Adipose tissue (tissue), 3 donors: Measurements from ENCODE around the gene ROBO2. TPM values are rescaled to one million over a fixed set of nuclear protein-coding genes. Genes with fewer than 3 reads are reported as not detected.

Experiments used
- H3K27ac ChIP-seq: one replicate; pipeline ENCODE4 v1.5.1; 2013; ENCODE audit warnings: low read depth, low read length
- WGBS, 3 donors: extraction: QIAGEN DNeasy Blood & Tissue Kit; methylation state at CpG; one replicate each; pipeline ENCODE4 v1.1.7; 2013; 5-methylcytosine and 5-hydroxymethylcytosine counted together
- polyA plus RNA-seq, 3 donors: library from polyadenylated mRNA; stranded (reverse); fragments of 200-250 nt; gene quantifications; one replicate each; pipeline ENCODE4 v1.2.3, GENCODE V29; 2013
- donor health status: healthy with polysubstance abuse.
- donor health status: Bipolar disorder and iron deficiency.
- donor health status: healthy.

ROBO2 gene
- 1 to 10 TPM in 1 of 3 donors, under 1 TPM in 2; 0.18 to 1.3 (median 0.62) TPM for polyA plus RNA-seq

- no peak within 1 kb of the TSS for H3K27ac ChIP-seq
- WGBS, 3 donors, result 1% methylated on average over 37 to 54 of the region's 54 CpGs
Measured at GRCh38 chr3:77039606-77040171, at the start of gene ROBO2. ROBO2 (plus strand) TSS chr3:77040099; CDS start chr3:77040786, 687 bp downstream.

DNA sequence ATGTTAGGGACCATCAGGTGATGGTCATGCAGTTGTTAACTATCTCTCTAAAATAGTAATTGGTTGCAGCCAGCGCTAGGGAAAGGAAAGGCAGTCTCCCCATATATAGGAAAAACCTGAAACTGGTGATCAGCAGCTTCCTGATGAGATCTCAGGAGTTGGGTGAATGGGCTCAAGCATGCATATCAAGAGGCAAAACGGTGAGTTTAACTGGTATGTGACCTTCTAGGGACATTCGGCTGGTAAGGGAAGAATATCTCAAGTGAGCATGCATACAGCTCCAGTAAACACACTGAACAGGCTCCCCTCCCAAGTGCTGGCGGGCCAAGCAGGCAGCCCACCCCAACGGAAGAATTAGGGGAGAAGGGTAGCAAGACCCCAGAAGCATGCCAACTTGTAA, 49.3 kb upstream of the ROBO2 start:
- 75 to 81% (median 77%) methylated on average over 5 of the region's 5 CpGs for WGBS, 3 donors
- no peak overlapping the region for H3K27ac ChIP-seq

- no peak overlapping the region for H3K27ac ChIP-seq
- 79 to 93% (median 83%) methylated on average over 3 of the region's 3 CpGs for WGBS, 3 donors
Measured at GRCh38 chr3:76991165-76991564, 48.7 kb upstream of the ROBO2 start.

DNA sequence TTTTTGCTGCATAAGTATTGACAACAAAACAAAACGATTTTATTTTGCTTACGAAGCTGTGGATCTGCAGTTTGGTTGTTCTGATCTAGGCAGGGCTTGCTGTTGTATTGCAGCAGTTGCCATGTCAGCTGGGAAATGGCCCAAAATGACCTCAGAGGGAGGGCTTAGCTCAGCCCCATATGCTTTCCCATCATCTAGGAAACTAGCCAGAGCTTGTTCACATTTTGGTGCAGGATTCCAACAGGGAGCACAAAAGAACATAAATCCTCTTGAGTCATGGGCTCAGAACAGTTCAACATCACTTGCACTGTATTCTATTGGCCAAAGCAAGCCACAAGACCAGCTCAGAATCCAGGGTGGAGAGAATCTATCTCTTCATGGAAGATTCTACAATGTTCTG, 42.2 kb upstream of the ROBO2 start:
- WGBS, 3 donors, result 56 to 77% (median 62%) methylated on average over 2 of the region's 2 CpGs
- no peak overlapping the region for H3K27ac ChIP-seq

DNA sequence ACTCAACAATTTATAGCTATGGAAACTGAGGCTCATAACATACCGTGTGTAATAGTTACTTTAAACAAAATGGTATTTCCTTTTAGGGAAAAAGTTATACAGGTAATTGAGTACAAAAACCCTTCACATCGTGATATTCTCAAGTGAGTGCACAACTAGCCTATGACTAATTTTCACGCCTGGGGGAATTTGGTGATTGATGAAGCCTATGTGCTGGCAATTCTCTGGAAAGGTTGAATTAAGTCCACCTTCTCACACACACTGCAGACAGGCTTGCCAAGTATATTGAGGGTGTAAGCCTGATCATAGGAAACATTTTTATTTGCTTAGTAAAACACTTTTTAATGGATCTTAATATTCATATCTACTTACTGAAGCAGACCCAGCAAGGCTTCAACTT, 41.3 kb upstream of the ROBO2 start:
- no peak overlapping the region for H3K27ac ChIP-seq
- 77 to 82% (median 81%) methylated on average over 3 of the region's 3 CpGs for WGBS, 3 donors

DNA sequence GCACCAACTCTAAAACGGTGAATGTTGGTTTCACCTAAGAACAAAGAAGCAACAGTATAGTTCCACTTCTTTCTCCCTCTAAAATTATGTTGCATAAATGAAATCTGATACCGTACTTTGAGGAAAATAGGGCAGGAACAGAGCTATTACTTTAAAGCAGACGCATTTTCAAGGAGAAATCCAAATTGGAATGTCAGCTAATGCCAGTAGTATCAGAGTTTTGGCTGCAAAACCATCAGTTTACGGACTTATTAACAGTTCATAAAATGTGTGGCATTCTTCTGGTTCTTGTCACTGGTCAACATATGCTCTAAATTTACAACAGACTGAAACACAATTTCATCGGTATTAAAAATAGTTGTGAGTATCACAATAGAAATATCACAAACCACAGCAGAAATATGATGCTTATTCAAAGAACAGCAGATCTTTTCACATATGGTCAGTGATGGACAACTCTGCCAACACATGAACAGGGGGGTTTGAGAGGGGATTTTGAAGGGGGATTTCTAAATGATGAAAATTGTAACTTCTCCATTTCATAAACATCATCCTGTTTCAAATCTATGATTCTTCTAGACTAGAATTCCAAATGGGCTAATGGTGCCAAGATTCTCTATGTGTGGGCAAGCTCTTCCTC, 38.7 kb upstream of the ROBO2 start:
- WGBS, 3 donors, result 57 to 78% (median 58%) methylated on average over 5 of the region's 5 CpGs
- no peak overlapping the region for H3K27ac ChIP-seq

DNA sequence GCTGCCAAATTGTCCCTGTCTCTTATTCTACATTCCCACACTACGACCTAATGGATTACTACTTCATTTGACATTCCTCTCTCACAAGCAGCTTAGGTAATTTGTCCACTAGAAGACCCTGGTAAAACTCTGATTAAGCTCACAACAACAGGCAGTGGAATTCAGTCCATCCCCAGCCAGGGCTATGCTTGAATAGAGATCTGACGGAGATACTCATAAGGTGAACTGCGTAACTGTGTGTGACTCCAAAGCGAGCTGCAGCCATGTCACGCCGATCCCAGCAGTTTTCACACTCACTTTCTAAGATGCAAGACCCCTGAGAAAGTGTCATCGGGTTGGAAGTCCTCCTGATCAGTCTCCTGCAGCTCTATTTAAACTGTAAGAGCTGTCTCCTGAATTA, 25.7 kb upstream of the ROBO2 start:
- no peak overlapping the region for H3K27ac ChIP-seq
- WGBS, 3 donors, result 46 to 59% (median 56%) methylated on average over 7 of the region's 7 CpGs

DNA sequence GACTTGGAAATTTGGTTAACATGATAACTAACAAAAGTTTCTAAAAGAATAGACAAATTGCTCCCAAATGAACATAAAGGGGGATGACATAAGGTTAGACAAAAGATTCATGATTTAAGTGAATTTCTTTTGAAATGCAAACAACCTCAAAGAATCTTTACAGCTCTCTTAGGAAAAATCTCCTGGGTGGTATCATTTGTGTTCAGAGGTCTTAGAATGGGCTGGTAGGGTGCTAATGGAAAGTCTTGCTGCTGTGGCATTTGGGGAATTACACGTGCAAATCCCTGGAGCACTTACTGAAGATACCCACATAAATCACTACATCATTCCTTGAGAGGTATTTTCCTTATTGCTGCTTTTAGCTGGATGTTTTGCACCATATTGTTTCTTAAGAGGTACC, 14.4 kb upstream of the ROBO2 start:
- no peak overlapping the region for H3K27ac ChIP-seq
- WGBS, 3 donors, result 27 to 56% (median 38%) methylated on average over 1 of the region's 1 CpG

GRCh38 chr3:77026904-77027634, 12.8 kb upstream of the ROBO2 start:
- 72 to 80% (median 73%) methylated on average over 5 of the region's 5 CpGs for WGBS, 3 donors
- H3K27ac ChIP-seq, result no peak overlapping the region

GRCh38 chr3:77028005-77028404, 11.9 kb upstream of the ROBO2 start:
- no peak overlapping the region for H3K27ac ChIP-seq
- WGBS, 3 donors, result 31 to 48% (median 48%) methylated on average over 2 of the region's 2 CpGs

- 0 to 1% (median 0%) methylated on average over 21 of the region's 21 CpGs for WGBS, 3 donors
- no peak overlapping the region for H3K27ac ChIP-seq
Measured at GRCh38 chr3:77038468-77038929, 1.4 kb upstream of the ROBO2 start.

GRCh38 chr3:77038930-77039605, 831 bp upstream of the ROBO2 start:
- 1 to 3% (median 2%) methylated on average over 33 of the region's 33 CpGs for WGBS, 3 donors
- H3K27ac ChIP-seq, result no peak overlapping the region

- 6 to 19% (median 7%) methylated on average over 11 of the region's 11 CpGs for WGBS, 3 donors
- no peak overlapping the region for H3K27ac ChIP-seq
Measured at GRCh38 chr3:77040216-77040615, 317 bp downstream of the ROBO2 start.

DNA sequence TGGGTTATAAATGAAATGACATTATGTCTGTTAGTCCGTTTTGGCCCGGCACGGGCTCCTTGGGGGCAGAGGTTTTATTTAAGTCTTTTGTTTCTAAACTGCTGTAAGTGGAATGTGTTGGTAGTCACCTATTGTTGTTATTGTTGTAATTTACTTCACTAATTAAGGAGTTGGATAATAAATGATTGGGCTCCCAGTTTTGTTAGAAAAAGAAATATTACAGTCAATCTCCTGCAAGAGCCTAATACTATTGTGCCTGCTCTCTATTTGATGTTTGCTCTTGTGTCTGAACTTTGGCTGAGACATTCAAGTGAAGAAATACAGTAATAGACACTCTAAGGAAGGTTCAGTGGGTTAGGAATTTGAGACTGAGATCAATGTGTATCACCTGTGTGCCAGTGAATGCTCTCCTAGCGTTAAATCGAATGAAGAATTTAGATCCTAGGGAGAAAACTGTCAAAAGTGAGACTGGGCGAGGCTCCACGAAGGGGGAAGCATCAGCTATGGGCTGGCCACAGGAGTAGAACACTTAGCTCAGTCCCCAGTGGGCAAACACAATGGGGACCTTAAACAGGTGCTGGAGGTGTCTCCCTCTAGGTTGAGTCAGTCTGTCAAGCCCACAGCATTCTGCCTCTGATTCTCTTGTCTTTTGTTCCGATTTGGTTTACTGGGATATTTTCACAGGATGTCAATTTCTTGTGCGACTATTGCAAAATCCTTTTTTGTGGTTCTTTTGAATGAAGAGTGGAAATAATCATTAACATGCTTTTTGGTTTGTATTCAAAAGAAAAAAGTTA, 1.2 kb downstream of the ROBO2 start:
- no peak overlapping the region for H3K27ac ChIP-seq
- 56 to 67% (median 60%) methylated on average over 9 of the region's 9 CpGs for WGBS, 3 donors

- H3K27ac ChIP-seq, result no peak overlapping the region
- 85 to 98% (median 97%) methylated on average over 2 of the region's 2 CpGs for WGBS, 3 donors
Measured at GRCh38 chr3:77041811-77042210, 1.9 kb downstream of the ROBO2 start.

GRCh38 chr3:77042343-77042742, 2.4 kb downstream of the ROBO2 start:
- WGBS, 3 donors, result 63 to 75% (median 70%) methylated on average over 2 of the region's 2 CpGs
- H3K27ac ChIP-seq, result no peak overlapping the region

GRCh38 chr3:77042882-77043281, 3.0 kb downstream of the ROBO2 start:
- no peak overlapping the region for H3K27ac ChIP-seq
- WGBS, 3 donors, result 46 to 48% (median 47%) methylated on average over 2 of the region's 2 CpGs

DNA sequence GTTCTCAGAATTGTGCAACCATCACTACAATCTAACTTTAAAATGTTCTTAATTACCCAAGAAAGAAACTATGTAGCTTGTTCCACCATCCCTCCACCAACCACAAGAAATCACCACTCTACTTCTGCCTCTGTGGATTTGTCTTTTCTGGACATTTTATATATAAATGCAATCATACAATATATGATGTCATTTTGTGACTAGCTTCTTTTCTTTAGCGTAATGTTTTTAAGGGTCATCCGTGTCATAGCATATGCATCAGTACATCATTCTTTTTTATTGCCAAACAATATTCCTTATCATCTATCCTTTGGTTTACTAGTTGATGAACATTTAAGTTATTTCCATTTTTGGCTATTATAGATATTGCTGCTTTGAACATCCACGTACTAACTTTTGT, 5.8 kb downstream of the ROBO2 start:
- H3K27ac ChIP-seq, result no peak overlapping the region
- WGBS, 3 donors, result 94 to 99% (median 94%) methylated on average over 3 of the region's 3 CpGs
